SKM-1 treated with dmso at 0.1 percent for 144 hours (cell line): Measurements from ENCODE around the gene TMEM126A.
"Not testable (repeated sequence)": the region's sequence is repeated elsewhere in the genome, so short reads cannot be mapped to it uniquely, and the experiment has no call there.

Experiments used
- DNase-seq: peaks from one replicate; lab custom pipeline; 2025; ENCODE audit not compliant: unreplicated experiment; lab: John Stamatoyannopoulos, UW

The TMEM126A gene

GRCh38 chr11:85656777-85657176 is 9.0 kb downstream of the TMEM126A start:
- no peak for DNase-seq

GRCh38 chr11:85658180-85658579 is 10.4 kb downstream of the TMEM126A start:
- DNase-seq: no peak

- DNase-seq: no peak
Measured at GRCh38 chr11:85661972-85662664, 14.4 kb downstream of the TMEM126A start.

- no peak for DNase-seq
Measured at GRCh38 chr11:85663080-85663752, 15.4 kb downstream of the TMEM126A start.

- peak; percentile 64 for DNase-seq
Measured at GRCh38 chr11:85663753-85664614, 16.2 kb downstream of the TMEM126A start.

GRCh38 chr11:85664615-85665481 is 17.1 kb downstream of the TMEM126A start, which contains the start of gene CREBZF:
Gene CREBZF (minus strand): TSS chr11:85665129. CDS start chr11:85664875, 254 bp downstream.
- peak; percentile 92 for DNase-seq

GRCh38 chr11:85665733-85666132 is 18.0 kb downstream of the TMEM126A start:
- DNase-seq: no peak

- DNase-seq: no peak
Measured at GRCh38 chr11:85666687-85667086, 18.9 kb downstream of the TMEM126A start.

GRCh38 chr11:85668157-85668556 is 20.4 kb downstream of the TMEM126A start:
- no peak for DNase-seq

GRCh38 chr11:85670949-85671663 is 23.3 kb downstream of the TMEM126A start:
- not testable (repeated sequence) for DNase-seq

GRCh38 chr11:85672105-85672902 is 24.5 kb downstream of the TMEM126A start:
- DNase-seq: no peak

GRCh38 chr11:85673393-85673792 is 25.6 kb downstream of the TMEM126A start:
- DNase-seq: no peak

GRCh38 chr11:85679576-85679975 is 31.8 kb downstream of the TMEM126A start:
- DNase-seq: no peak

GRCh38 chr11:85680897-85681296 is 33.1 kb downstream of the TMEM126A start:
- DNase-seq: no peak

- no peak for DNase-seq
Measured at GRCh38 chr11:85682330-85683305, 34.9 kb downstream of the TMEM126A start.

- DNase-seq: no peak
Measured at GRCh38 chr11:85685125-85685819, 37.5 kb downstream of the TMEM126A start.

- no peak for DNase-seq
Measured at GRCh38 chr11:85685820-85686459, 38.2 kb downstream of the TMEM126A start, which contains the start of gene CCDC89. Gene CCDC89 (minus strand): TSS chr11:85686195. CDS start chr11:85686130, 65 bp downstream.
